ENCODE data around the gene MAML3.

MAML3 gene

GRCh38 chr4:139915037-139915436 lies 238.9 kb downstream of the MAML3 start:
- no peak for DNase-seq

- peak; percentile 35 for DNase-seq
These were observed 239.9 kb downstream of the MAML3 start for GRCh38 chr4:139913995-139914598.

- DNase-seq: peak; percentile 45
These were observed 240.5 kb downstream of the MAML3 start for GRCh38 chr4:139913398-139913990.

GRCh38 chr4:139912445-139912844 lies 241.5 kb downstream of the MAML3 start:
- DNase-seq: peak; percentile 48

- DNase-seq: no peak
These were observed 243.9 kb downstream of the MAML3 start for GRCh38 chr4:139910106-139910505.

- no peak for DNase-seq
These were observed 245.1 kb downstream of the MAML3 start for GRCh38 chr4:139908636-139909437.

GRCh38 chr4:139907001-139907809 lies 246.8 kb downstream of the MAML3 start:
- DNase-seq: no peak

- no peak for DNase-seq
These were observed 248.5 kb downstream of the MAML3 start for GRCh38 chr4:139905489-139905888.

GRCh38 chr4:139904406-139904805 lies 249.6 kb downstream of the MAML3 start:
- DNase-seq: no peak

GRCh38 chr4:139903845-139904244 lies 250.1 kb downstream of the MAML3 start:
- DNase-seq: no peak

GRCh38 chr4:139902321-139903320 lies 251.4 kb downstream of the MAML3 start:
- peak; percentile 78 for DNase-seq

GRCh38 chr4:139901531-139902320 lies 252.3 kb downstream of the MAML3 start:
- DNase-seq: peak; percentile 73

- no peak for DNase-seq
These were observed 253.0 kb downstream of the MAML3 start for GRCh38 chr4:139900964-139901376.

- DNase-seq: no peak
These were observed 254.6 kb downstream of the MAML3 start for GRCh38 chr4:139899346-139899745.

- DNase-seq: no peak
These were observed 255.7 kb downstream of the MAML3 start for GRCh38 chr4:139898293-139898692.

- DNase-seq: no peak
These were observed 257.8 kb downstream of the MAML3 start for GRCh38 chr4:139896091-139896604.

- DNase-seq: no peak
These were observed 260.2 kb downstream of the MAML3 start for GRCh38 chr4:139893801-139894200.

GRCh38 chr4:139892973-139893736 lies 260.8 kb downstream of the MAML3 start:
- DNase-seq: no peak

GRCh38 chr4:139890816-139891215 lies 263.2 kb downstream of the MAML3 start:
- no peak for DNase-seq

- DNase-seq: no peak
These were observed 264.1 kb downstream of the MAML3 start for GRCh38 chr4:139889901-139890300.
